Heart right ventricle (tissue), 16 donors: ENCODE data around the gene EPC2. TPM values are rescaled to one million over a fixed set of nuclear protein-coding genes. Genes with fewer than 3 reads are reported as not detected.
A peak's percentile ranks its signal among the peaks of the same experiment; 100 is the strongest.

Source experiments
- ATAC-seq, 8 donors: fragments of 200-7000 bp; cut with Tn5 transposase; one replicate each; pipeline ENCODE4 v1.9.1; 2020; ENCODE audit warnings: mild to moderate bottlenecking in 8 of 8, moderate library complexity in 8 of 8, moderate number of reproducible peaks in 1 of 8
- DNase-seq, 2 donors: peaks; one replicate each; pipeline ENCODE4 v3.0.0-alpha.2; 2020
- H3K27ac ChIP-seq, 10 donors: fragments of 200-600 bp; sonication (generic) in 2 of 10; one replicate each; pipeline versions ENCODE4 v1.5.0 to v1.8.0; 2020 to 2022; ENCODE audit warnings: mild to moderate bottlenecking in 3 of 10
- H3K27me3 ChIP-seq, 7 donors: fragments of 200-600 bp; one replicate each; pipeline ENCODE4 v1.8.0; 2021 to 2022; ENCODE audit warnings: mild to moderate bottlenecking in 2 of 7
- H3K36me3 ChIP-seq, 9 donors: fragments of 200-600 bp; sonication (generic) in 1 of 9; one replicate each; pipeline versions ENCODE4 v1.5.0 to v1.8.0; 2020 to 2022; ENCODE audit warnings: mild to moderate bottlenecking in 2 of 9
- H3K4me1 ChIP-seq, 9 donors: fragments of 200-600 bp; sonication (generic) in 1 of 9; one replicate each; pipeline versions ENCODE4 v1.5.0 to v1.8.0; 2020 to 2022; ENCODE audit warnings: mild to moderate bottlenecking in 4 of 9
- H3K4me3 ChIP-seq, 10 donors: fragments of 200-600 bp; sonication (generic) in 2 of 10; one replicate each; pipeline versions ENCODE4 v1.5.0 to v1.8.0; 2020 to 2022; ENCODE audit warnings: mild to moderate bottlenecking in 7 of 10, moderate library complexity in 2 of 10
- H3K9me3 ChIP-seq, 11 donors: fragments of 200-600 bp in 10 of 11; sonication (generic) in 2 of 11; one replicate each; pipeline versions ENCODE4 v1.5.0 to v1.8.0; 2013 to 2022; ENCODE audit warnings: mild to moderate bottlenecking in 2 of 11, control low read depth in 1 of 11, moderate library complexity in 1 of 11
- CTCF ChIP-seq, 9 donors: fragments of 200-600 bp; sonication (generic) in 2 of 9; IDR thresholded peaks; one replicate each; pipeline versions ENCODE4 v1.5.0 to v1.8.0; 2021 to 2022; ENCODE audit warnings: antibody characterized with exemption in 9 of 9, mild to moderate bottlenecking in 5 of 9, moderate library complexity in 1 of 9
- WGBS, 2 donors: extraction: QIAGEN DNeasy Blood & Tissue Kit; methylation state at CpG; one replicate each; pipeline ENCODE4 v1.1.7; 2013; ENCODE audit warnings: inconsistent platforms in 1 of 2; 5-methylcytosine and 5-hydroxymethylcytosine counted together
- intact Hi-C, 10 donors: fragments of 100-400 bp; cut with DNase I; formaldehyde crosslinking; loops; one replicate each; pipeline versions ENCODE4 v1.11.1 to v1.14.2; 2022
- polyA plus RNA-seq, 2 donors: library from polyadenylated mRNA; stranded (reverse); fragments of 200-250 nt; gene quantifications; one replicate each; pipeline ENCODE4 v1.2.3, GENCODE V29; 2013
- total RNA-seq, 10 donors: library from RNA; stranded (reverse); fragmentation: NEBNext Ultra II Directional in 3 of 10; extraction: Animal tissue kit (Norgen Biotek cat#: 25700) in 3 of 10; gene quantifications; one replicate each; pipeline versions ENCODE4 v1.2.1 to v1.2.4, GENCODE V29; 2021 to 2023
- donor health status: Arrhythmogenic right ventricular cardiomyopathy.
- donor health status: ischemic (EF 13 %, LVEDD 7.1; RV severe dilation, severe dysfunction).
- donor health status: healthy with polysubstance abuse.
- donor health status: DM: no; HTN: yes; CAD: no.
- donor health status: DM: no; HTN: no; CAD: no.
- donor health status: ischemic (EF 25% LVEDD 6.9; RV normal size, moderate dysfunction).
- donor health status: ischemic (EF 25% LVEDD 5.7; RV mildly dilated, moderate dysfunction).
- donor health status: healthy.
- donor health status: DM: yes; HTN: yes; CAD: no.
- donor health status: Ischemic cardiomyopathy.
- donor health status: ischemic (EF 35%, LVEDD 5.7; RV mildly dilated, moderate dysfunction).
- donor health status: nonischemic (EF 11% LVEDD 7.7; RV severe dilation, severe dysfunction).
- donor health status: DM: yes; HTN: yes; CAD: no.
- donor health status: PGD.
- donor health status: ischemic (EF 29% LVEDD 5.4; RV normal size, mild dysfunction).
- donor health status: nonischemic (EF 23%, LVEDD 6.1; RV moderate dilation, normal function).

The EPC2 gene
- total and polyA plus RNA-seq, 12 donors: 5.5 to 28.8 (median 20.9) TPM

GRCh38 chr2:148616662-148617061 is 27.9 kb upstream of the EPC2 start:
- Histone ChIP-seq H3K4me1 (peaks cover 10 to 60% (median 27%) of the 10 kb centered on the region in 9 donors), H3K36me3 (no peaks in the 10 kb centered on the region), H3K27me3 (no peaks in the 10 kb centered on the region), H3K4me3 (no peak overlapping the region), H3K27ac (peak overlapping the region in 1 of 10 donors; percentile 3), H3K9me3 (no peaks in the 10 kb centered on the region)
- DNase-seq (no peak), ATAC-seq (no peak)
- no peak for TF ChIP-seq CTCF (IDR thresholded peaks at IDR 0.05)
- intact Hi-C loops: no loop called here

- H3K4me1 ChIP-seq: peaks cover 10 to 62% (median 27%) of the 10 kb centered on the region in 9 donors
- WGBS, 2 donors: 86 to 91% methylated on average over 5 of the region's 5 CpGs
- no peak for DNase-seq
- ATAC-seq: no peak
- TF ChIP-seq CTCF (IDR thresholded peaks at IDR 0.05): no peak
- H3K36me3 ChIP-seq: no peaks in the 10 kb centered on the region
- H3K9me3 ChIP-seq: no peaks in the 10 kb centered on the region
- H3K4me3 ChIP-seq: no peak overlapping the region
- intact Hi-C loops: no loop called here
- no peak overlapping the region for H3K27ac ChIP-seq
- no peaks in the 10 kb centered on the region for H3K27me3 ChIP-seq
Measured at GRCh38 chr2:148617219-148617618, 27.3 kb upstream of the EPC2 start.

- ATAC-seq (peak in 1 of 8 donors; percentile 17), DNase-seq (no peak)
- H3K9me3 ChIP-seq: no peaks in the 10 kb centered on the region
- H3K4me3 ChIP-seq: no peak overlapping the region
- WGBS, 2 donors: 69 to 72% methylated on average over 4 of the region's 4 CpGs
- intact Hi-C loops: loop anchor here in 1 of 10 donors (5.0 kb wide), 1 partner anchor 497 kb away; no protein-coding TSS in a partner anchor
- H3K36me3 ChIP-seq: no peaks in the 10 kb centered on the region
- peaks cover 7 to 55% (median 16%) of the 10 kb centered on the region in 9 donors for H3K4me1 ChIP-seq
- H3K27ac ChIP-seq: peak overlapping the region in 6 of 10 donors; percentile 18 to 67 (median 58)
- H3K27me3 ChIP-seq: no peaks in the 10 kb centered on the region
- TF ChIP-seq CTCF (IDR thresholded peaks at IDR 0.05): no peak
Measured at GRCh38 chr2:148619560-148620195, 24.9 kb upstream of the EPC2 start.

- DNase-seq: no peak
- peaks cover 0 to 28% (median 4%) of the 10 kb centered on the region in 9 donors for H3K4me1 ChIP-seq
- H3K27ac ChIP-seq: no peak overlapping the region
- WGBS, 2 donors: 59 to 68% methylated on average over 3 of the region's 3 CpGs
- intact Hi-C loops: loop anchor here in 1 of 10 donors (5.0 kb wide), 1 partner anchor 500 kb away; no protein-coding TSS in a partner anchor
- H3K36me3 ChIP-seq: no peaks in the 10 kb centered on the region
- H3K4me3 ChIP-seq: no peak overlapping the region
- ATAC-seq: peak in 5 of 8 donors; percentile 50 to 67 (median 60)
- no peak for TF ChIP-seq CTCF (IDR thresholded peaks at IDR 0.05)
- H3K27me3 ChIP-seq: no peaks in the 10 kb centered on the region
- H3K9me3 ChIP-seq: no peaks in the 10 kb centered on the region
Measured at GRCh38 chr2:148622366-148622765, 22.2 kb upstream of the EPC2 start.
